Mammary epithelial cell (primary cell): ENCODE measurements around the gene ZDHHC9.

Experiments used
- EZH2 ChIP-seq: IDR thresholded peaks from 2 replicates; pipeline ENCODE4 v1.6.1; 2012; ENCODE audit warnings: low read length, inconsistent platforms, borderline replicate concordance
- TF ChIP-seq, protein P1 (sequence below), 2 donors: IDR thresholded peaks in 1 of 2; conservative IDR thresholded peaks in 1 of 2; 2 replicates each; pipeline ENCODE4 v1.5.1; 2011 to 2012; ENCODE audit warnings: inconsistent platforms in 2 of 2, low read length in 2 of 2, mild to moderate bottlenecking in 2 of 2, control low read depth in 1 of 2, low read depth in 1 of 2; ENCODE audit not compliant: insufficient read depth in 1 of 2; ENCODE audit errors: extremely low read depth in 1 of 2

- TF ChIP-seq, protein P1, sequence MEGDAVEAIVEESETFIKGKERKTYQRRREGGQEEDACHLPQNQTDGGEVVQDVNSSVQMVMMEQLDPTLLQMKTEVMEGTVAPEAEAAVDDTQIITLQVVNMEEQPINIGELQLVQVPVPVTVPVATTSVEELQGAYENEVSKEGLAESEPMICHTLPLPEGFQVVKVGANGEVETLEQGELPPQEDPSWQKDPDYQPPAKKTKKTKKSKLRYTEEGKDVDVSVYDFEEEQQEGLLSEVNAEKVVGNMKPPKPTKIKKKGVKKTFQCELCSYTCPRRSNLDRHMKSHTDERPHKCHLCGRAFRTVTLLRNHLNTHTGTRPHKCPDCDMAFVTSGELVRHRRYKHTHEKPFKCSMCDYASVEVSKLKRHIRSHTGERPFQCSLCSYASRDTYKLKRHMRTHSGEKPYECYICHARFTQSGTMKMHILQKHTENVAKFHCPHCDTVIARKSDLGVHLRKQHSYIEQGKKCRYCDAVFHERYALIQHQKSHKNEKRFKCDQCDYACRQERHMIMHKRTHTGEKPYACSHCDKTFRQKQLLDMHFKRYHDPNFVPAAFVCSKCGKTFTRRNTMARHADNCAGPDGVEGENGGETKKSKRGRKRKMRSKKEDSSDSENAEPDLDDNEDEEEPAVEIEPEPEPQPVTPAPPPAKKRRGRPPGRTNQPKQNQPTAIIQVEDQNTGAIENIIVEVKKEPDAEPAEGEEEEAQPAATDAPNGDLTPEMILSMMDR (conservative IDR thresholded peaks at IDR 0.05 in 1 of 2, IDR thresholded peaks at IDR 0.05 in 1 of 2; ENCODE audit: extremely low read depth in 1 of 2, insufficient read depth in 1 of 2, low read depth in 1 of 2, low read length in 2 of 2) = no peak
- TF ChIP-seq EZH2 = no peak
Observed at GRCh38 chrX:129788527-129788926, 55.2 kb downstream of the ZDHHC9 start.
